ENCODE measurements around the gene RNF121.
"Not testable (repeated sequence)": the region's sequence is repeated elsewhere in the genome, so short reads cannot be mapped to it uniquely, and the experiment has no call there.

Gene RNF121

GRCh38 chr11:71928737-71929443 lies at the start of gene RNF121:
Gene RNF121 (plus strand): TSS chr11:71929046. CDS start chr11:71929062, 16 bp downstream.
- DNase-seq: peak; percentile 94

- not testable (repeated sequence) for DNase-seq
Observed at GRCh38 chr11:71885806-71886205, 43.0 kb upstream of the RNF121 start.

GRCh38 chr11:71888335-71889010 lies 40.4 kb upstream of the RNF121 start:
- not testable (repeated sequence) for DNase-seq

- DNase-seq: not testable (repeated sequence)
Observed at GRCh38 chr11:71889181-71889872, 39.5 kb upstream of the RNF121 start.

GRCh38 chr11:71895961-71896360 lies 32.9 kb upstream of the RNF121 start:
- DNase-seq: no peak

- DNase-seq: not testable (repeated sequence)
Observed at GRCh38 chr11:71901137-71901536, 27.7 kb upstream of the RNF121 start.

- DNase-seq: no peak
Observed at GRCh38 chr11:71908218-71908617, 20.6 kb upstream of the RNF121 start.

- not testable (repeated sequence) for DNase-seq
Observed at GRCh38 chr11:71910775-71911174, 18.1 kb upstream of the RNF121 start.

GRCh38 chr11:71911321-71911985 lies 17.4 kb upstream of the RNF121 start:
- DNase-seq: not testable (repeated sequence)

- DNase-seq: not testable (repeated sequence)
Observed at GRCh38 chr11:71911986-71912340, 16.9 kb upstream of the RNF121 start.

- no peak for DNase-seq
Observed at GRCh38 chr11:71913756-71914526, 14.9 kb upstream of the RNF121 start.

- no peak for DNase-seq
Observed at GRCh38 chr11:71914617-71915189, 14.1 kb upstream of the RNF121 start.

- no peak for DNase-seq
Observed at GRCh38 chr11:71917646-71918140, 11.2 kb upstream of the RNF121 start.

GRCh38 chr11:71927820-71928736 lies 768 bp upstream of the RNF121 start, which contains the start of gene XNDC1N:
Gene XNDC1N (minus strand): TSS chr11:71928594. CDS start chr11:71923353, 5,241 bp downstream.
- DNase-seq: peak; percentile 94

- no peak for DNase-seq
Observed at GRCh38 chr11:71929491-71929890, 645 bp downstream of the RNF121 start.

GRCh38 chr11:71930556-71931244 lies 1.9 kb downstream of the RNF121 start:
- DNase-seq: no peak

- no peak for DNase-seq
Observed at GRCh38 chr11:71931245-71931602, 2.4 kb downstream of the RNF121 start.

- DNase-seq: no peak
Observed at GRCh38 chr11:71933141-71933933, 4.5 kb downstream of the RNF121 start.

GRCh38 chr11:71934213-71934612 lies 5.4 kb downstream of the RNF121 start:
- no peak for DNase-seq
